ENCODE data around the gene GNG4.

DNA sequence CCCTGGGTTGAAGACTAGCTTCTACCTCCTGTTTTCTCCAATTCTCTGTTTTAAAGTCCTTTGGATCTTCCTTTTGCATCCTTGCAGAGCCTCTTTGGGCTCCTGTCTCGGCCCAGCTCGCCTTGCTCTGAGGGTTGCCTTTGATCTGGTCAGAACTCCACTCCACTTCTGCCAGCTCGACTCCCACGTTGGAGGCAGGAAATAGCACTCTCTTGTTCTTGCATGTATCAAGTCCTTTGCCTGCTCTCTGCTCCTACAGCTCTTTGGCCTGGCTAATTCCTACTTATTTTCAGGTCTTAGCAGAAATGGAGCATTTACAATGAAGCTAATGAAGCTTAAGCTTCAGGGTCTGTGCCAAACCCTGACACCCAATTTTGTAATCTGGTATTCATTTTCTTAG, 124.3 kb downstream of the GNG4 start:
- TF ChIP-seq EZH2 (optimal IDR thresholded peaks at IDR 0.05; ENCODE audit: low read depth, low read length) (no peak), CTCF (IDR thresholded peaks at IDR 0.05; ENCODE audit: low read length) (no peak), EZH2phosphoT487 (IDR thresholded peaks at IDR 0.05; ENCODE audit: low read length) (no peak)
